ENCODE measurements around the gene STAMBPL1.

DNA sequence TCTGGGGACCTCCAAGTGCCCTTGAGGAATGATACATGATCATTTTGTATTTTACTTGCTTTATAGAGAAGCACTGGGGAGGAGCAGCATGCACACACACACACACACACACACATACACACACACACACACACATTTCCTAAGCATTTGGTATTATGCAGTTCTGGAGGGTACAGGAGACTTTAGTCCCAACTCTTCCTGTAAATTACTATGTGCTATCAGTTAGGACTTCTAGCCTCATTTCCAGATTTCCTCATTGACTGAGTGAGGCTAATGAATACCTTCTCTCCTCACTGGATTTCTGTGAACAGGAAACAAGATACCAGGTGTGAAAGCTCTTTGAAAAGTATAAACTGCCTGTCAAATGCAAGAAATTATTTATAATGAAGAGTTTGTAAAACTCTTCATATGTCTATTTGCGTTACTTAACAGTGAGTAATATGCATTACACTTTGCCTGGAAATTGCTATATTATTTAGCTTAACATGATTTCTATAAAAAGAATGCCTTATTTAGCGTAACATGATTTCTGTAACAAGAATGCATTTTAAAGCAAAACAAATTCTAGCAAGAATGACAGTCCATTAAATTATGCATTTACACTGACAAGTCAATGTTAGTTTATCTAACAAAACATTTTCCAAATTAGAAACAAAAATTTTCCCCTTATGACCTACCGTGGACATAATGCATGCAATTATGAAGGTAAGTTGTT, 38.3 kb downstream of the STAMBPL1 start:
- TF ChIP-seq POLR2A (IDR thresholded peaks at IDR 0.05; ENCODE audit: low read depth, low read length): no peak
- TF ChIP-seq TAF1 (IDR thresholded peaks at IDR 0.05; ENCODE audit: low read depth, low read length): no peak
- no peak for TF ChIP-seq POLR2AphosphoS5 (IDR thresholded peaks at IDR 0.05; ENCODE audit: low read depth, low read length)
- TF ChIP-seq SPI1 (IDR thresholded peaks at IDR 0.05; ENCODE audit: low read depth, low read length): no peak
- TF ChIP-seq POU2F2 (IDR thresholded peaks at IDR 0.05; ENCODE audit: low read depth, low read length): no peak

Measured in GM12891 (cell line).